T47D (cell line): ENCODE measurements around the gene RPS6KB2.
"Not testable (repeated sequence)": the region's sequence is repeated elsewhere in the genome, so short reads cannot be mapped to it uniquely, and the experiment has no call there.

Source experiments
- DNase-seq, 2 experiments: peaks; one replicate each; pipeline versions ENCODE4 v3.0.0 to v3.0.0-alpha.2; 2011 to 2012; ENCODE audit warnings: low read depth in 1 of 2, low spot score in 1 of 2
- JUND ChIP-seq: IDR thresholded peaks from 2 replicates; pipeline ENCODE4 v1.6.1; 2012; ENCODE audit warnings: low read depth
- in situ Hi-C: cut with HindIII; loops from 2 replicates; pipeline ENCODE4 v1.10.0; 2016; ENCODE audit warnings: low sequenced_read_pairs, low pct_unique_long_range_greater_than_20kb

RPS6KB2 gene

GRCh38 chr11:67417425-67417824 is 10.9 kb upstream of the RPS6KB2 start:
- in situ Hi-C loops = no loop called here
- no peak for TF ChIP-seq JUND

GRCh38 chr11:67418476-67419281 is 9.6 kb upstream of the RPS6KB2 start:
- TF ChIP-seq JUND = no peak
- no peak for DNase-seq
- in situ Hi-C loops = no loop called here

More at GRCh38 chr11:67417425-67417824, 10.9 kb upstream of the RPS6KB2 start:
- no peak for DNase-seq

- no peak for TF ChIP-seq JUND
- no peak for DNase-seq
- in situ Hi-C loops = no loop called here
These were observed 8.8 kb upstream of the RPS6KB2 start for GRCh38 chr11:67419325-67420049.

GRCh38 chr11:67420147-67420645 is 8.1 kb upstream of the RPS6KB2 start:
- TF ChIP-seq JUND = no peak
- in situ Hi-C loops = no loop called here
- no peak for DNase-seq

GRCh38 chr11:67420646-67421429 is 7.5 kb upstream of the RPS6KB2 start:
- in situ Hi-C loops = no loop called here
- no peak for TF ChIP-seq JUND

GRCh38 chr11:67421430-67422031 is 6.8 kb upstream of the RPS6KB2 start:
- no peak for TF ChIP-seq JUND
- no peak for DNase-seq
- in situ Hi-C loops = no loop called here

More at GRCh38 chr11:67420646-67421429, 7.5 kb upstream of the RPS6KB2 start:
- DNase-seq = peak; percentile 97 to 98

- TF ChIP-seq JUND = no peak
- DNase-seq = no peak
- in situ Hi-C loops = no loop called here
These were observed 5.4 kb upstream of the RPS6KB2 start for GRCh38 chr11:67422891-67423290.

- TF ChIP-seq JUND = no peak
- in situ Hi-C loops = no loop called here
- no peak for DNase-seq
These were observed 4.8 kb upstream of the RPS6KB2 start for GRCh38 chr11:67423466-67423865.

- in situ Hi-C loops = no loop called here
- TF ChIP-seq JUND = no peak
- DNase-seq = no peak
These were observed 4.2 kb upstream of the RPS6KB2 start for GRCh38 chr11:67423891-67424613.

GRCh38 chr11:67427364-67427859 is 882 bp upstream of the RPS6KB2 start:
- in situ Hi-C loops, DNase-seq: not testable (repeated sequence)

- TF ChIP-seq JUND = no peak
- no peak for DNase-seq
- in situ Hi-C loops = no loop called here
These were observed 859 bp downstream of the RPS6KB2 start for GRCh38 chr11:67429038-67429668.
